Measurements from ENCODE around the gene NR1H4. TPM values are rescaled to one million over a fixed set of nuclear protein-coding genes. Genes with fewer than 3 reads are reported as not detected.

The NR1H4 gene
- total and polyA plus RNA-seq, 2 of the 13 experiments (the other 11 are each of a cell fraction or from before 2014, with no cell fraction given): 27.3 to 114 TPM

GRCh38 chr12:100464529-100464928, 9.1 kb upstream of the NR1H4 start (continued):
- peak; percentile 93 for TF ChIP-seq ARID5B (CRISPR knock-in tag; IDR thresholded peaks at IDR 0.05)
- no peak for TF ChIP-seq CERS6 (CRISPR knock-in tag; IDR thresholded peaks at IDR 0.05)
- TF ChIP-seq DR1 (CRISPR knock-in tag; IDR thresholded peaks at IDR 0.05): no peak
- no peak for TF ChIP-seq ZNF839 (CRISPR knock-in tag; IDR thresholded peaks at IDR 0.05; ENCODE audit: borderline replicate concordance)
- 0 out of 2 replicates have a peak, but pooled peaks have one; percentile 29 for TF ChIP-seq SMAD3 (CRISPR knock-in tag; IDR thresholded peaks at IDR 0.05)
- TF ChIP-seq RFXANK (CRISPR knock-in tag; IDR thresholded peaks at IDR 0.05): no peak
- no peak for TF ChIP-seq DMTF1 (CRISPR knock-in tag; IDR thresholded peaks at IDR 0.05)
- TF ChIP-seq POLR2A (IDR thresholded peaks at IDR 0.05; ENCODE audit: insufficient read depth in 1 of 2, low read depth in 2 of 2, low read length in 2 of 2): no peak
- TF ChIP-seq ZNF589 (CRISPR knock-in tag; conservative IDR thresholded peaks at IDR 0.05): no peak
- no peak for TF ChIP-seq MXI1 (IDR thresholded peaks at IDR 0.05; ENCODE audit: borderline replicate concordance, low read depth, low read length)
- TF ChIP-seq ZNF768 (CRISPR knock-in tag; IDR thresholded peaks at IDR 0.05): no peak
- TF ChIP-seq FOXA1 (IDR thresholded peaks at IDR 0.05): peak; percentile 78
- peak; percentile 74 for TF ChIP-seq FOXA1 (CRISPR knock-in tag; IDR thresholded peaks at IDR 0.05)
- TF ChIP-seq ARHGAP35 (CRISPR knock-in tag; IDR thresholded peaks at IDR 0.05; ENCODE audit: borderline replicate concordance): no peak
- TF ChIP-seq SOX13 (IDR thresholded peaks at IDR 0.05): no peak
- peak in 1 of 2 experiments; percentile 84; a peak in 2 of 4 replicates for TF ChIP-seq SOX13 (CRISPR knock-in tag; conservative IDR thresholded peaks at IDR 0.05 in 1 of 2, IDR thresholded peaks at IDR 0.05 in 1 of 2)
- TF ChIP-seq NAIF1 (CRISPR knock-in tag; IDR thresholded peaks at IDR 0.05; ENCODE audit: borderline replicate concordance): no peak
- TF ChIP-seq SETDB1 (CRISPR knock-in tag; IDR thresholded peaks at IDR 0.05; ENCODE audit: borderline replicate concordance): no peak
- no peak for TF ChIP-seq HNRNPH1 (optimal IDR thresholded peaks at IDR 0.05; ENCODE audit: low read depth, low read length)
- TF ChIP-seq ZNF10 (CRISPR knock-in tag; IDR thresholded peaks at IDR 0.05; ENCODE audit: borderline replicate concordance, low read depth): no peak
- TF ChIP-seq CBX1 (IDR thresholded peaks at IDR 0.05; ENCODE audit: low read depth): no peak
- no peak for TF ChIP-seq ZIK1 (CRISPR knock-in tag; IDR thresholded peaks at IDR 0.05; ENCODE audit: borderline replicate concordance, low read depth)
- TF ChIP-seq PCBP1 (IDR thresholded peaks at IDR 0.05; ENCODE audit: borderline replicate concordance, low read depth, low read length): no peak
